A673 (cell line): ENCODE measurements around the gene MRPS2. TPM values are rescaled to one million over a fixed set of nuclear protein-coding genes. Genes with fewer than 3 reads are reported as not detected.

ENCODE experiments used
- BruUV-seq: library from RNA; stranded (reverse); fragments of 400-500 nt; replicated peaks from 2 replicates; lab custom pipeline; 2021; lab: Mats Ljungman, UMichigan
- CTCF ChIA-PET: fragments of 300-600 bp; sonication (Branson Sonifier 250); formaldehyde crosslinking; loops from one replicate; lab custom pipeline; 2022; ENCODE audit warnings: antibody characterized with exemption; lab: Charles Lee
- POLR2A ChIA-PET: fragments of 300-600 bp; sonication (Branson Sonifier 250); formaldehyde crosslinking; loops from one replicate; lab custom pipeline; 2022; ENCODE audit warnings: antibody characterized with exemption; ENCODE audit not compliant: low non-redundant PET; lab: Charles Lee
- DNase-seq: peaks from one replicate; pipeline ENCODE4 v3.0.0-alpha.2; 2015; ENCODE audit warnings: low spot score
- H3K27ac ChIP-seq: fragments of 200-600 bp; sonication (generic); 2 replicates; pipeline ENCODE4 v1.5.1; 2016; ENCODE audit warnings: mixed run types, low read depth, mild to moderate bottlenecking, mixed read lengths, antibody characterized with exemption, low read length; ENCODE audit not compliant: poor library complexity, severe bottlenecking
- H3K27me3 ChIP-seq: fragments of 200-600 bp; sonication (generic); replicated peaks from 2 replicates; pipeline ENCODE4 v1.6.1; 2017; ENCODE audit warnings: mixed run types, low read depth, mild to moderate bottlenecking, mixed read lengths, antibody characterized with exemption, low read length; ENCODE audit not compliant: insufficient read depth, poor library complexity
- H3K36me3 ChIP-seq: fragments of 200-600 bp; sonication (generic); 2 replicates; pipeline ENCODE4 v1.6.1; 2016; ENCODE audit warnings: mixed run types, mild to moderate bottlenecking, mixed read lengths, antibody characterized with exemption, low read length; ENCODE audit not compliant: insufficient read depth, poor library complexity, severe bottlenecking
- H3K4me1 ChIP-seq: fragments of 200-600 bp; sonication (generic); 2 replicates; pipeline ENCODE4 v1.6.1; 2017; ENCODE audit warnings: mixed run types, mild to moderate bottlenecking, mixed read lengths, antibody characterized with exemption, low read length; ENCODE audit not compliant: insufficient read depth, poor library complexity, severe bottlenecking
- H3K4me3 ChIP-seq: fragments of 200-600 bp; sonication (generic); 2 replicates; pipeline ENCODE4 v1.5.1; 2016; ENCODE audit warnings: low read depth, mixed run types, mild to moderate bottlenecking, mixed read lengths, low read length; ENCODE audit not compliant: poor library complexity, severe bottlenecking
- H3K9me3 ChIP-seq: fragments of 200-600 bp; sonication (generic); 2 replicates; pipeline ENCODE4 v1.6.1; 2016; ENCODE audit warnings: mixed run types, low read depth, mild to moderate bottlenecking, mixed read lengths, antibody characterized with exemption, low read length; ENCODE audit not compliant: poor library complexity, severe bottlenecking
- CTCF ChIP-seq: fragments of 300-800, 200-600 bp; sonication (generic); conservative IDR thresholded peaks from 2 replicates; pipeline ENCODE4 v1.5.1; 2017; ENCODE audit warnings: low read depth, mild to moderate bottlenecking, antibody characterized with exemption, low read length, moderate library complexity, mixed read lengths
- EZH2 ChIP-seq: fragments of 200-600 bp; sonication (generic); IDR thresholded peaks from 2 replicates; pipeline ENCODE4 v1.6.1; 2017; ENCODE audit warnings: borderline replicate concordance, low read depth, mild to moderate bottlenecking, mixed read lengths, antibody characterized with exemption, low read length; ENCODE audit not compliant: poor library complexity, severe bottlenecking
- intact Hi-C: fragments of 100-400 bp; cut with micrococcal nuclease; formaldehyde crosslinking; loops from one replicate; pipeline ENCODE4 v1.10.0; 2022; ENCODE audit not compliant: unreplicated experiment
- total RNA-seq: library from RNA; stranded (reverse); gene quantifications from 2 replicates; pipeline ENCODE4 v1.2.3, GENCODE V29; 2021

Gene MRPS2
- total RNA-seq, 1 experiment from 2014 or later, result 88.8 TPM

- Histone ChIP-seq H3K9me3 (no peaks in the 10 kb centered on the region), H3K4me3 (no peak overlapping the region), H3K4me1 (no peaks in the 10 kb centered on the region), H3K27ac (no peak overlapping the region), H3K36me3 (no peaks in the 10 kb centered on the region), H3K27me3 (no peaks in the 10 kb centered on the region)
- intact Hi-C loops, result no loop called here
- DNase-seq, result no peak
- ChIA-PET CTCF (no interaction called here), POLR2A (no interaction called here)
- no TSS peak for BruUV-seq
- no peak for TF ChIP-seq CTCF
- TF ChIP-seq EZH2, result no peak
Measured at GRCh38 chr9:135524130-135524861, 23.8 kb downstream of the MRPS2 start.

GRCh38 chr9:135525241-135526088 is 25.0 kb downstream of the MRPS2 start:
- H3K27ac ChIP-seq, result no peak overlapping the region
- TF ChIP-seq EZH2, result no peak
- BruUV-seq, result no TSS peak
- H3K36me3 ChIP-seq, result no peaks in the 10 kb centered on the region
- intact Hi-C loops, result no loop called here
- ChIA-PET POLR2A (no interaction called here), CTCF (no interaction called here)
- no peak overlapping the region for H3K4me3 ChIP-seq
- H3K27me3 ChIP-seq, result no peaks in the 10 kb centered on the region
- no peak for DNase-seq
- no peaks in the 10 kb centered on the region for H3K9me3 ChIP-seq
- H3K4me1 ChIP-seq, result no peaks in the 10 kb centered on the region

- intact Hi-C loops, result no loop called here
- ChIA-PET POLR2A (no interaction called here), CTCF (no interaction called here)
- Histone ChIP-seq H3K4me3 (no peak overlapping the region), H3K27ac (no peak overlapping the region), H3K36me3 (no peaks in the 10 kb centered on the region), H3K9me3 (no peaks in the 10 kb centered on the region), H3K4me1 (no peaks in the 10 kb centered on the region), H3K27me3 (no peaks in the 10 kb centered on the region)
- no TSS peak for BruUV-seq
- DNase-seq, result no peak
- TF ChIP-seq CTCF (no peak), EZH2 (no peak)
Measured at GRCh38 chr9:135526089-135526729, 25.7 kb downstream of the MRPS2 start.
